GM21576 (cell line): ENCODE data around the gene ALX4.

Experiments
- ATAC-seq: cut with Tn5 transposase; IDR thresholded peaks from one replicate; pipeline ENCODE4 v1.9.1; 2021; ENCODE audit warnings: mild to moderate bottlenecking, moderate library complexity; ENCODE audit not compliant: unreplicated experiment

ALX4 gene

DNA sequence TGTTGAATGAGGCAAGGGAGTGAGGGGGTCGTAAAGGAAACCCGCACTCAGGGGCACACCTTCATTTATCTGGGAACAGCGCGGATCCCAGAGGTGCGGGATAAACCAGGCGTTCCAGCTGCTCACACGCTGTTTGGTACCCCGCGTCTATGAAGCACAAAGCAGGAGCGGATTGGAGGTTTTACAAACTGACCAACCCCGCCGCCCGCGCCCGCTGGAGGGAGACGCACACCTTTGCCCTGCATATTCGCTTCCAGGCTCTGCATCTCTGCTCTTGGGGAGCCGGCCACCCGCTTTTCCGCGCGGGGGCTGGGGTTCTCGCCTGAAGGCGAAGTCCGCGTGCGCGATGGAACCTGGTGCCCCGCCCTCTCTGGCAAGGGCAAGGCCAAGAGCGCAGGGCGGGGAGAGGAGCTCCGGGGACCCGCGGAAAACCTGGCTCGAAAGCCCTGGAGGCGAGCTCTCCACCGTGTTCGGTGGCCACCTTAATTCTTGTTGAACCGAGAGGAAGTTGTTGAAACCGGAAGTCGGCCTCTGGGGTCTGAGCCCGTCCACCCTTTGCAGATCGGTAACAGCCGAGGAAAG lies 6.8 kb upstream of the ALX4 start:
- no peak for ATAC-seq

DNA sequence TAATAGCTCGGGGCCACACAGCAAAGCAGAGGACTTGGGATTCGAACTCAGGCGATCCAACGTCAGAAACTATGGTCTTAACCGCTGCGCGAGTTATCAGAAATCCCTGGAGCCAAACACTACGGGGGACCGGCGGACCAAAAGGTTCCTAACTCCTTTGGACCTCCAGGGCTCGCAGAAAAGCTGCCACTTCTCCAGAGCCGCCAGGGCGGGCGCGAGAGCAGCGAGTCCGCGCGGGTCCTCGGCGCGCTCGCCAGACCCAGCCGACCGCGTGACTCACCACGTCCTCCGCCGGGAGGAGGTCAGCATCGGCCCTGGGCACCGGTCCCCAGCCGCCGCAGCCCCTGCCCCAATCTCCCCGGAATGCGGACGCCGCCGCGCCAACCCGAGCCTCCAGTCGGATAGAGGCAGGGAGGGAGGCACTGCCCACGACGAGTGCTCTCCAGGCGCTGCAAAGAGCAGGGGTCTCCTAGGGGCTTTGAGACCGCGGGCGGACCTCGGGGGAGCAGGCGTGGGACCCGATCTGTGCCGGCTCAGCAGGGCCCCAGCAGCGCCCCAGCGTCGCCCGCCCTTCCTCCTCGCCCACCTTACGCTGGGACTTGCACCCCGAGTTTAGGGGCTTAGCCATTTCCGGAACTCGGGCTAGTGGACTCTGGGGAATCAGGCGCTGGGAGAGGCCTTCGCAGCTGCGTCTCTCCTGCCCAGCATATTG lies 6.2 kb upstream of the ALX4 start:
- ATAC-seq, result no peak

DNA sequence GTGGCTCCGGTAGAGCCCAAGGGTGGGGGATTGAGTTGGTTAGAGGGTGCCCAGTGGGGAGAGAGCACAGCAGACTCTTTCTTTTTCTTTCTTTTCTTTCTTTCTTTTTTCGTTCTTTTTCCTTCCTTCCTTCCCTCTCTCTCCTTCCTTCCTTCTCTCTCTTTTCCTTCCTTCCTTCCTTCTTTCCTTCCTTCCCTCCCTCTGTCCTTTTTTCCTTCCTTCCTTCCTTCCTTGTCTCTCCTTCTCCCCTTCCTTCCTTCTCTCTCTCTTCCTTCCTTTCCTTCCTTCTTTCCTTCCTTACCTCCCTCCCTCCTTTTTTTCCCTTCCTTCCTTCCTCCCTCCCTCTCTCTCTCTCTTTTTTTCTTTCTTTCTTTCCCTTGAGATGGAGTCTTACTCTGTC lies 4.8 kb upstream of the ALX4 start:
- ATAC-seq, result no peak

DNA sequence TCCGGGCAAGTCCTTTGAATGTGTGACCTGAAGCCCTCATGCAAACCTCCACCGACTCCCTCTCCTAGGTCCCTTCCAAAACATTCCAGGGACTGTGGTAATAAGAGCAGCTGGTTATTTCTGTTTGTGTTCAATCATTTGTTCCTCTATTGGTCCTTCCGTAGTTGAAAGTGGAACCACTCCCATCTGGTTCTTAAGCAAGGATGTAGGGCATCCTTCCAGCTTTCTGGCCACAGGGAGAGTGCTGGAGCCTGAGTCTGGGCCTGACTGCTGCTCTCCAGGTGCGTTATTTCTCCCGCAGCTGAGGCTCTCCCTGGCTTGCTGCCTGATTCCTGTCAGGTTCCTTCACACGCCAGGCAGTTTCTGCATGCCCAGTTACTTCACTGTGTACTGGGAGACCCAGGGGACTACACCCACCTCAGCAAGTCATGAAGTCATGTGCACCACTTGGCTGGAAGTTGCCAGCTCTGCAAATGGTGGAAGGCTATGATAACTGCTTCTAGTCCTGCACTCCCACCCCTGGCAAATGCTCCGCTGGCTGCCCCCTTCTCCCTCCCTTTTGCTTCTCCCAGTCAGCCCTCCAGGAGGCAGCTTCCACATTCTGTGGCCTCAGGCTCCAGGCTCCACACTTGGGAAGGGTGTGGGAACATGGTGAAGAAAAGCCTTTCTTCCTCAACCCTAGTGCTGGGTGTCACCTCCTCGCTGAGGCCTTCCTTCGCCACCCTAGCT lies 4.0 kb upstream of the ALX4 start:
- ATAC-seq, result no peak

DNA sequence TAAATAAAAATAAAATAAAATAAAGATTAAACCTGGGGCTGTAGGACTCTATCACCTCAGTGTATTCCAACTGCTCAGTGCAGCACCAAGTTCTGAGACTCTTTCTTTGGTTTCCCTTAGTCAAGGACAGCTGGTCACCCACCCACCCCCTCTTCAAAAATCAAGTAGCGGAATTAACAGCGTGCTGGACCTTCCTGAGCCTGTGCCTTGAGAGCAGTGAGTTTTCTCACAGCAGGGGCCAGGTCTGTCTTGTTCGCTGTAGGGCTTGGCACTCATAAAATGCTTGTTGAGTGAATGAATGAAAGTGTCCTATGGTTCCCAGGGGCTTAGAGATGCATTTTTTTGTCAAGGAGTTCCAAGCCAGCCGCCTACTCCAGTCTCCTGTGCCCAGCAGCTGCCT lies 2.9 kb upstream of the ALX4 start:
- ATAC-seq, result no peak

DNA sequence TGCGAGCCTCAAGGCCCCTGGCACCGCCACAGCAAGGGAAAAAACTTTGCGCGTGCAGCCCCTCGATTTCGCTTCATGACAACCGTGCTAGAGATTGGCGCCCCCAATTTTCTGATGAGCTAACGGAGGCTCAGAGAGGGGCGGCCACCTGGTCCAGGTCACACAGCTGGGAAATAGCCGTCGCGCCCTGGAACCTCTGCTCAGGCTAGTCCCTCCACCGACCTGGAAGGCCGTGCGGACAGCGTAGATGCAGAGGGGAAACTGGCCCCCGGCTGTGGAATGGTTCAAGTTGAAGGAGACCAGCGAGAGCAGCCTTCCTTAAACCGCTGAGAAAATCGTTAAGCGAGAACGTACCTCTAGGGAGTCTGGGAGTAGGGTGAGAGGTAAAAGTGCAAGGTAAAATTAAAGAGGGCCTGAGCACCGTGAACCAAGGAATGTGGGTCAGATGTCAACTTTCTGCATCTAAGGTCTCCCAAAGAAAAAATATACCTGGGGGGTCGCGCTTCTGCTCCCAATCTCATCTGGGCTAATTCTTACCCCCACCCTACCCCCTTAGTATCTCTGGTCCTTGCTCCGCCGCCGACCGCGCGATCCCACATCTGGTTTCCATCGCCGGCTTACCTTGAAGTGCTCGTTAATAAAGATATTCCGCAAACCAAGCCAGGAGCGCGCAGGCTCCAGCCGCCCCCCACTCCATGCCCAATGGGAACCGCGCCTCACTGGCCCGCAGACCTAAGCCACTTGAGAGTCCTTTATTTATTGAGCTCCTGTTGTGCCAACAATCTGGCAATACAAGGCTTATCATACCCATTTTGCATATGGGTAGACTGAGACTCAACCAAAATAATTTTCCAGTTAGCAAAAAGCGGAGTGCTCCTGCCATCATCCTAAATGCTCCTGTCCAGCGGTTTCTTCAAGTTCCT lies 1.7 kb upstream of the ALX4 start:
- no peak for ATAC-seq

DNA sequence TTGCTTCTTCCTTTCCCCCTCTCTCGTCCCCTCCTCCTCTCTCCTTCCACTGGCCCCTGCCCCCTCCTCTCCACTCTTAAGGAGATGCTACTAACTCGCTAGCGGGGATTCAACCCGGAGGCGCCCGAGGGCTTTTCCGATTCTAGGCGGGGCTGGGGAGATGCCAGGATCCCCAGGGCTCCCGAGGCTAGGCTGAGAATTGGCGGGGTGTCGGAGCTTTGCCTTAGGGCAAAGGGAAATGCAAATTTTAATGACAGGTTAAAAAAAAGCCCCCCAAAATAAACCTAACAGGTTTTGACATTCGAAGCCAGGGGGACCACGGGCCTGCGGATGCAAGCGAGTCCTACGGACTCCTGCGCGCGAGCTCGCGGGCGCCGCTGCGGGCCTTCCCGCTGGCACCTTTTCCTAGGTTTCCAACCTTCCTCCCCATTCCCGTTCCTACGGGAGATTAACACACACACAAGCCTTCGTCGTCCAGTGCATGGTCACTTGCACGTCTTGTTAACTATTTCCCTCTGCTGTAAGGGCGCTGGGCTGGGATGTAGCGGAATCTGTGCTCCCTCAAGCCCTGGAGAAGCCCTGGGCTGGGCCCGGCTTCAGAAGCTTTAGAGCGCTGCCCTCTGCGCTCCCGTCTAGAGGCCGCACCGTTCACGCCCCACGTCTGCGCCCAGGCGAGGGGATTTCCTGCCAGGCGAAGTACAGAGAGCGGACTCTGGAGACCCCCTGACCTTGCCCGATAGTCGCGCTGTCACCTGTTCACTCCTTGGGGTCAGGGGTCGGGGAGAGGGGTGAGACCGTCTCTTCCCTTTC lies 729 bp upstream of the ALX4 start:
- ATAC-seq, result no peak

DNA sequence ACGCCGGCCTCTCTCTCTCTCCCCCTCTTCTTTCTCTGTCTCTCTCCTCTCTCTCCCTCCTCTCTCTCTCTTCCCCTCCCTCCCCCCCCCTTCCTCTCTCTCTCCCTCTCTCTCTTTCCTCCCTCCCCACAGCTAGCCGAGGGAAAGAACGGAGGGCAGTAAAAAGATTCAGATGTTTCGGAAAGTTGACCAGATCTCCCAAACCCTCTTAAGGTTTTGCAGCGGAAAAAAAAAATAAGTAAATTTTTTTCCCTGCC lies 195 bp upstream of the ALX4 start:
- ATAC-seq, result no peak

DNA sequence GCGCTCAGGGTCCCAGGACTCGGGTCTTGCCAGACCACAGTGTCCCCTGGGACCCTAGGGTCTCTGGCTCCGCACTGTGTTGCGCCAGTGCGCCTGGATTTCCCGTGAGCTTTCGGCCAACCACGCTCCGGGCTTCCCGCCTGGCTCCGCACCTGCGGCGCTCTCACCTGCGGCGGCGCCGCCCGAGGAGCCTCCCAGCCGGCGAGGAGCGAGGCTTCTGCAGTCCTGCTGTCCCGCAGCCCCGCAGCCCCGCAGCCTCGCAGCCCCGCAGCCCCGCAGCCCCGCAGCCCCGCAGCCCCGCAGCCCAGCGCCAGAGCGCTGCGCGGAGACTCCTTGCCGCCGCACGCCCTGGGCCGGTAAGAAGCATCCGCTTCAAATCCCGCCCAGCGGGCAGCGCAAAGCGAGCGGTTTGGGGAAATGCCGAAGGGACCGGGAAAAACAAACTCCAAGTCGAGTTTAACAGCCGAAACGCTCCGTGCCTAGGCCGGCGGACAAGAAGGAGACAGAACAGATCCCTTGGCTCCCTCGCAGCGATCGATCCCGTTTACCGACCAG lies 939 bp downstream of the ALX4 start:
- ATAC-seq, result no peak

DNA sequence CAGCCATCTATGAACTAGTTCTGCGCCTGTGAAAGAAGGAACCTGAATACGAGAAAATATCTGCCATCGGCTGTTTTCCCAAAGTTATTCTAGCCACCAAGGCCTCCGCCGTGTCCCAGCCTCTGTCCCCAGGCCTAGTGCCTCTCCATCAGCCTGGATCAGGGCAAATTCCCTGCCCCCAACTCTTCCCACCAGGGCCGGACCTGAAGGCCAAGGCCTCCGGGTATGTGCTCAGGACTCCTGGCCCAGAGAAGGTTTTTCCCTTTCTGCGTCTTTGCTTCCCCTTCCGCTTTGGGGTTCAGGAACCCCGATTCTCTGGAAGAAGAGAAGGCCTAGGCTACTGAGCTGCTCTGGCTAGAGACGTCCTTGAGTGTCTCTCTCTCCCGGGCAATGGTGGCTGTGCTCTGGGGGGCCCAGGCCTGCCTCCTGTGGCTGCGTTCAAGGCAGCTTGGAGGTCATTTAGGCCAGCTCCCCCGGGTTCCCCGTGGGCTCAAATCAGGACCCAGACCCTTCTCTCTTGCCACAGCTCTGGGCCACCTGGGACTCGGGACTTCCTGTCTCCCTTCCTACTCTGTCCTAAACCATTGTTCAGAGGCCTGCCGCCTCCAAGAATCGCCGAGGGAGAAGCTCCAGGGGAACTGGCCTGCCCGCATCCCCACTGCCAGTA lies 1.6 kb downstream of the ALX4 start:
- no peak for ATAC-seq

DNA sequence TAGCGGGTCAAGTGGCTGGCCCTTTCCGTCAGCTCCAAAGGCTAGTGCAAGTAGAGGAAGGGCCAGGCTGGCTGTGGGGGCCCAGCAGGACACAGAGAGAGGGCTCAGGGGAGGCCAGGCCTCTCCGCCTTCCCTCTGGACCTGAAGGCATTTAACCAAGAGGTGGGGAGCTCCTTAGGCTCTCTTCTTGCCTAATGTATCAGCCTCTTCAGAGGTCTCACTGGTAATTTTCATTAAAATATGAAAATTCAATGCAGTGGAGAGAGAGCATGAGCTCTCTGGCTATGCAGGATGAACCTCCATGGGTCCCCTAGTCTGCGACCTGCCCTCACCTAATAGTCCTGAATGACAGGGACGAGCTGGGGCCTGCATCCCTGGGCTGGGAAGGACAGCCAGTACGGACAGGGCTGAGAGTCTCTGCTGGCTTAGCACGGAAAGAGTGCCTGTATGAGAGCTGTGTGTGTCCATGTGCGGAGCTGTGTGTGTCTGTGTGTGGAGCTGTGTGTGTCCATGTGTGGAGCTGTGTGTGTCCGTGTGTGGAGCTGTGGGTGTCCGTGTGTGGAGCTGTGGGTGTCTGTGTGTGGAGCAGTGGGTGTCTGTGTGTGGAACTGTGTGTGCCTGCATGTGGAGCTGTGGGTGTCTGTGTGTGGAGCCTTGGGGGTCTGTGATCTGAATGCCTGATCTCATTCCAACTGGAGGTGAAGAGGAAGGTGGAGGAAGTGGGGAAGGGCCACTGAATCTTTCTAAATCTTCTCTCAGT lies 2.4 kb downstream of the ALX4 start:
- no peak for ATAC-seq

DNA sequence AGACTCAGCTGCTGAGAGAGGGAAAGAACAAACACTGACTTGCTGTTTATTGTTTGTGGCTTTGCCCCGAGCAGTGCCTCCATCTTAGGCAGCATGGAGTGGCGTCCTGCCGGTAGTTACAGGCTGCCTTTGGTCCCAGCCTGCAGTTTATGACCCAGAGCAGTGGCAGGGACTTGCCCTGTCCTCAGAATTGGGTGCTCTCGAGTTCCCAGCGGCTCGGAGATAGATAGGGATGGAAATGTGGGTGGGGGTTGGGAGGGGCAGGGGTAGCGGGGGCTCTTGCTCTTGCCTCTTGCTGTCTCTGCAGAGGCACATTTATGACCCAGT lies 3.1 kb downstream of the ALX4 start:
- ATAC-seq, result no peak

DNA sequence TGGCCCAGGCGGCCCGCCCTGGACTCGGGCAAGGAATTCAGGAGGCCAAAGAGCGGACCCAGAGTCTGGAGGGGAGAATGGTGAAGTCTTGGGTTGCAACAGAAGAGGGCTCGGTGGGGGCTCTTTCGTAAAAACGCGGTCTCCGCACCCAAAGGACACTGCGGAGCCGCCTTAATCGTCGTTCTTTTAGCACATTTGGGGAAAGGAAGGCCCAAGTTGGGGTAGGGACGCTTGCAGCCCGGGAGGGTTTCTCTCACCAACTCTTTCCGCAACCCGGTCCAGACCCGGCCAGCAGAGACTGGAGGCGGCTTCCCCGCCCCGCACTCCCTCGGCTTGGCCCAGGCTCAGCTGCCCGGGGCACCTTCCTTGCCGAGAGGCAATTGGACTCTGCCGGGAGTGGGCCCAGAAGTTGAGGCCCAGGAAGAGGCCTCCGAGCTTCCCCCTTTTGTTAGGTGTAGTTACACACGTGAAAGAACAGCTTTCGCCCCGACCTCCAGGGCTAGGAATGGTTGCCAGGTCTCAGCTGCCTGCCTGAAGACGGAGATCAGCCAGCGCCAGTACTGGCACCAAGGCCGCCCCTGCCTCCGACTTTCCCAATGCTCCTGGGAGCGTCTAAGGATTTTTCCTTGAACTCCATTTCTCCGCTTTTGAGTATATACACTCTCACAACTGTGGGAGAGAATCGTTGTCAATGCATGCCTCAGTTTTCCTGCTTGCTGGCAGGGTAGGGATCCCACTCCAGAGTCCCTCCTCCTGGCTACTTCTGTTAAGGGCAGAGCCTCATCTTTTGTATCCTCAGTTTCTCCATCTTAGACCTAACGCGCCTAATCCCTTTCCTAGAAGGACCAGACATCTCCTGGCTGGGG lies 3.7 kb downstream of the ALX4 start:
- no peak for ATAC-seq

DNA sequence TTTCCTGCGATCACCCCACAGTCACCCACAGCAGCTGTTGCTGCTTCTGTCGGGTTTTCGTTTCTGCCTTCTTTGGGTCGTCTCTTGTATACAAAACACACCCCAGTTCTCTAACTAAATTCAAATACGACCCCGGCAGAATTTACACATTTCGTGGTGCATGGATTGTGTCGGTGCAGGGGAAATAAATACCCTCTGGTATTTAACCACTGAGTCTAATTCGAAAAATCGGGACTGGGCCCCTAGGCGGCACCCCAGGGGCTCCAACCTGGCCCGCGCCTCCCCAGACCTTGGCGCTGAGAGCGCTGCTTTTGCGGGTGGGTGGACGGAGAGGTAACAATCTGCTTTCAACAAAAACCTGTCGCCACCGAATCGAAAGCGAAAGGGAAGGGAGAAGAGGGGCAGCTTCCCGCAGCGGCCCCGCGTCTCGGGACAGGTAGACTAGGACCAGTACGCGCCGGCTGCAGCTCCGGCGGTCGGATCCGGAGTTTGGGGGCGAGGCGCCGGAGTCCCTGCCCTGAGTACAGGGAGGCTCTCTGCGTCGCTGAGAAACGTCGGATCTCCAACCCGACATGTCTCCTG lies 4.4 kb downstream of the ALX4 start:
- no peak for ATAC-seq

DNA sequence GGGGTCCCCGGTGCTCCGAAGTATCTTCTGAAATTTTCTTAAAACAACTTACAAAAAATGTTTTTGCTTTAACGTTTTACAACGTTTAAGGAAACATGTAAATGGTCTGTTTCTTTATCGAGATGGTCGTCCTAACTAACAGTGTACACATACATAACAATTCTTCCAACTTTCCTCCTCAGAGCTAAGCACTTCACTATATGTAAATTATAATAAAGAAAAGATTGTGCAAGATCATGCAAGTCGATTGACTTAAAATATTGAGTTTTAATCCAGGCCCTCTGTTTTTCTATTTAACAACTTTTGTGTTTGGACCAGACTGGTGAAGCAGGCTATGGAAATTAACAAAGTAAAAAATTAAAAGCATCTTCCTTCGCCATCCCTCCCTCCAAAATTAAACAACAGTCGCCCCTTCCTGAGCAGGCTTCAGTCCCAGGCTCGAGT lies 4.9 kb downstream of the ALX4 start:
- no peak for ATAC-seq

DNA sequence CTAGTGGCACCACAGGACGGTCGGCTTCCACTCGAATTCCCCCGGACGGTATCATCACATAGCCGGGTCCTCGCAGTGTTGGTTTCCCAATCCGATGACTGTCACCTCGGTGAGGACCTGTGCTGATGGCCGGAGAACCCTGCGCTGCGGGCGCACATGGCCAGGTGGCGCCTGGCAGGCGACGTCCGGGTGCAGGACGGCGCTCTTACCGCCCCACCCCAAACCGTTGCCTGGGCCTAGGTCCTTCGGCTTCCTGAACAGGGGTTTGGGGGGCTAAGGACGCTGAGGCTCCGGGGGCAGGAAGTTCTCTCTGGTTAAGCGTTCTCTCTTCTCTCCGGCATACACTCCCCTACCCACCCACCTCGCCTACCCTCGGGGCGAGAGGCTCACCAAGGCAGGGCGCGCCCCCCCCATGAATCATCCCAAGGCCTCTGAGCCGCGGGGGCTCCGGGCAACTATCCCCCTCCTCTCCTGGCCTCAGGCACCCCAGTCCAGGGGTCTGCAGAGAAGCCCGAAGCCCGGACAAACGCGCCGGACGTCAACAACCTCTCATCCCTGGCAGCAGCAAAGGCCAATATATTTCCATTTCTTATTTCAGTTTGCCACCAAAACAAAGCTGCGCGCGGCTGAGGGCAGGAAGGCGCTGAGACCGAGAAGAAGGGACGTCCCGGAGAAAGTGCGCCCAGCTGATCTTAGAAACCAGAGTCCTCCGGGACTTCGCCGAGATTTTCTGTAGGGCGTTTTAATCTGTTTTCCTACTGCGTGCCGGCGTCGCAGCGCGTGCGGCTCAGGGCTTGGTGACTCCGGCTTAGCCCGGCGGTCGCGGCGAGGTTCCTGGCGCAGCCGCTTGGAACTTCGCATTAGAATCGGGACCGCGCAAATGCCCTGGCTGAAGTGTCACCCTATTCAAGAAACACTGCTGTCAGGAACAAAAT lies 5.6 kb downstream of the ALX4 start:
- no peak for ATAC-seq

DNA sequence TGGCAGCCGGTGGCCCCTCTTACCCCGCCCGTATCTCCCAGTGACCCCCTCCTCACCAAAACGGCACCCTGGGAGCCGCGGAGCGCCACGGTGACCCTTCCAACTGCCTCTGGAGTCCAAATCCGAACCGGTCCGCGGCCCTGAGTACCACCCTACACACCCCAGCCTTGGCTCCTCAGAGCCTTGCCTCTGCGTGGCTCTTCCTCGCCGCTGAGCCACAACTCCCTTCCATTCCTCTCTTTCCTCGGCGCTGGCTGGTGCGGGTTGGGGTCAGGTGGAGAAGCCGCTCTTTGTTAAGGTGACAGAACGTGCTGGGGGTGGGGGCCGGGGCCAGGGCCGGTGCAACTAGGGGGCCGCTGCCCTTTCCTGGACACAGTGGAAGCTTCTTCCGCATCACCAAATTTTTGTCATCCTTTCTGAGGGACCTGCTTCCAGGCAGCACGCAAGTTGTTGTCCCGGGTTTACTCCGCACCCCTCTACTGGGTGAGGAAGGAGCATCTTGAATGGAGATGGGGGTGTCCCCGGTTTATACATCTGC lies 6.5 kb downstream of the ALX4 start:
- ATAC-seq, result no peak
